Glutamatergic neuron (in vitro differentiated cells): ENCODE results near the gene RNF208. TPM values are rescaled to one million over a fixed set of nuclear protein-coding genes. Genes with fewer than 3 reads are reported as not detected.

Source experiments
- DNase-seq: peaks from one replicate; pipeline ENCODE4 v3.0.0; 2022
- H3K27ac Mint-ChIP-seq: one replicate; pipeline ENCODE4 v1.8.0; 2020; ENCODE audit warnings: mild to moderate bottlenecking, mixed read lengths, inconsistent platforms; ENCODE audit not compliant: unreplicated experiment
- H3K27me3 Mint-ChIP-seq: one replicate; pipeline ENCODE4 v1.8.0; 2020; ENCODE audit warnings: mild to moderate bottlenecking, moderate library complexity, mixed read lengths, inconsistent platforms; ENCODE audit not compliant: unreplicated experiment
- H3K36me3 Mint-ChIP-seq: one replicate; pipeline ENCODE4 v1.8.0; 2020; ENCODE audit warnings: mild to moderate bottlenecking, mixed read lengths, inconsistent platforms; ENCODE audit not compliant: unreplicated experiment
- H3K4me1 Mint-ChIP-seq: one replicate; pipeline ENCODE4 v1.8.0; 2020; ENCODE audit warnings: mild to moderate bottlenecking, low read depth, mixed read lengths, inconsistent platforms; ENCODE audit not compliant: unreplicated experiment
- H3K4me3 Mint-ChIP-seq: one replicate; pipeline ENCODE4 v1.8.0; 2020; ENCODE audit warnings: mild to moderate bottlenecking, mixed read lengths, inconsistent platforms; ENCODE audit not compliant: unreplicated experiment
- H3K9me3 Mint-ChIP-seq: one replicate; pipeline ENCODE4 v1.8.0; 2020; ENCODE audit warnings: mild to moderate bottlenecking, moderate library complexity, mixed read lengths, inconsistent platforms; ENCODE audit not compliant: unreplicated experiment
- total RNA-seq: library from RNA; stranded (reverse); fragmentation: NEBNext Ultra II Directional; extraction: Animal tissue kit (Norgen Biotek cat#: 25700); gene quantifications from one replicate; pipeline ENCODE4 v1.2.1, GENCODE V29; 2021; ENCODE audit not compliant: unreplicated experiment
- TF ChIP-seq, protein P1 (sequence below): fragments of 200-600 bp; sonication (generic); IDR thresholded peaks from one replicate; pipeline ENCODE4 v1.5.0; 2021; ENCODE audit not compliant: partially characterized antibody, unreplicated experiment

RNF208 gene
- total RNA-seq, 1 donor from 2014 or later, result 24.8 TPM

DNA sequence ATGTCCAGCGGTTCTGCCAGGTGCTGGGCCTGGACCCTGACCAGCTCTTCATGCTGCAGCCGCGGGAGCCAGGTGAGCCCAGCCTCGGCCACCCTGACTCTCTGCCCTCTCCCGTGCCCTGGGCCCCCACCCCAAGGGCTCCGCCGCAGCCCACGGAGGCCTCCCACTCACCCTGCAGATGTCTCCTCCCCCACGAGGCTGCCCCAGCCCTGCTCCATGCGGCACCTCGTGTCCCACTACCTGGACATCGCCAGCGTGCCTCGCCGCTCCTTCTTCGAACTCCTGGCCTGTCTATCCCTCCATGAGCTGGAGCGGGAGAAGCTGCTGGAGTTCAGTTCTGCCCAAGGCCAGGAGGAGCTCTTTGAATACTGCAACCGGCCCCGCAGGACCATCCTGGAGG is 7.4 kb downstream of the RNF208 start:
- Mint-ChIP-seq H3K27me3 (peaks cover 9% of the 10 kb centered on the region), H3K4me1 (peaks cover 4% of the 10 kb centered on the region), H3K36me3 (peaks cover 4% of the 10 kb centered on the region), H3K27ac (no peak overlapping the region), H3K9me3 (peaks cover 7% of the 10 kb centered on the region), H3K4me3 (no peak overlapping the region)
- DNase-seq, result no peak
- TF ChIP-seq, protein P1, sequence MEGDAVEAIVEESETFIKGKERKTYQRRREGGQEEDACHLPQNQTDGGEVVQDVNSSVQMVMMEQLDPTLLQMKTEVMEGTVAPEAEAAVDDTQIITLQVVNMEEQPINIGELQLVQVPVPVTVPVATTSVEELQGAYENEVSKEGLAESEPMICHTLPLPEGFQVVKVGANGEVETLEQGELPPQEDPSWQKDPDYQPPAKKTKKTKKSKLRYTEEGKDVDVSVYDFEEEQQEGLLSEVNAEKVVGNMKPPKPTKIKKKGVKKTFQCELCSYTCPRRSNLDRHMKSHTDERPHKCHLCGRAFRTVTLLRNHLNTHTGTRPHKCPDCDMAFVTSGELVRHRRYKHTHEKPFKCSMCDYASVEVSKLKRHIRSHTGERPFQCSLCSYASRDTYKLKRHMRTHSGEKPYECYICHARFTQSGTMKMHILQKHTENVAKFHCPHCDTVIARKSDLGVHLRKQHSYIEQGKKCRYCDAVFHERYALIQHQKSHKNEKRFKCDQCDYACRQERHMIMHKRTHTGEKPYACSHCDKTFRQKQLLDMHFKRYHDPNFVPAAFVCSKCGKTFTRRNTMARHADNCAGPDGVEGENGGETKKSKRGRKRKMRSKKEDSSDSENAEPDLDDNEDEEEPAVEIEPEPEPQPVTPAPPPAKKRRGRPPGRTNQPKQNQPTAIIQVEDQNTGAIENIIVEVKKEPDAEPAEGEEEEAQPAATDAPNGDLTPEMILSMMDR, result no peak

DNA sequence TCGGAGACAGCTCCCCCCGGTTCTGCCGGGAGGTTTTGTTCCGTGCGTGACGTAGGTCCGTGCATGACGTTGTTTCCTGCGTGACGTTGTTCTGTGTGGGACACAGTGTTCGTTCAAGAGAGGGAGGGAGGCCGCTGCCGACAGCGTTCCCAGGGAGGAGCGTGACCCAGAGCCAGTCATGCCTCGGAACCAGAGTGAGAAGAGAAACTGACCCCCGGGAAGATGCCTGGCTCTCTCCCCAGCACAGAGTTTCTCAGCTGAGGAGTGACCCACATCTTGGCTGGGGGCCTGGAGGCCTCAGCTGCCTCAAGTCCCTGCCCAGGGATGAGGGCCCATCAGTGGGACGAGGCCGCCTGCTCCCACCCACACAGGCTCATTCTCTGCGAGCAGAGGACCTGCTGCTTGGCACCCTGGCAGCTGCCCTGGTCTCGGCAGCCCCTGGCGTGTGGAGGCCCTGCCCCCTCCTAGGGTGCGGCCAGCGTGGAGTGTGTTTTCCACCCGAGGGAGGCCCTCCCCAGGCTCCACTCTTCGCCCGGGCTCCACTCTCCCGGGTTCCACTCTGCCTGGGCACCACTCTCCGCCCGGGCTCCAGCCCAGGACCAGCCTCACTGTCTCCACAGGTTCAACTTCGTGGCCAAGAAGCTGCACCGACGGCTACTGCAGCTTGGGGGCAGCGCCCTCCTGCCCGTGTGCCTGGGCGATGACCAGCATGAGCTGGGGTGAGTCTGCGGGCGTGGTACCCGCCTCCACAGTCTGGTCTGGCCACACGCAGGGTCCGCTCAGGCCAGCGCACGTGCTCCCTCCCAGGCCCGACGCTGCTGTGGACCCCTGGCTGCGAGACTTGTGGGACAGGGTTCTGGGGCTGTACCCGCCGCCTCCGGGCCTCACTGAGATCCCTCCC is 8.6 kb downstream of the RNF208 start:
- Mint-ChIP-seq H3K27me3 (peaks cover 7% of the 10 kb centered on the region), H3K36me3 (peaks cover 4% of the 10 kb centered on the region), H3K4me1 (peaks cover 1% of the 10 kb centered on the region), H3K9me3 (peaks cover 2% of the 10 kb centered on the region), H3K4me3 (no peak overlapping the region), H3K27ac (no peak overlapping the region)
- DNase-seq, result no peak
- TF ChIP-seq, protein P1, result no peak

DNA sequence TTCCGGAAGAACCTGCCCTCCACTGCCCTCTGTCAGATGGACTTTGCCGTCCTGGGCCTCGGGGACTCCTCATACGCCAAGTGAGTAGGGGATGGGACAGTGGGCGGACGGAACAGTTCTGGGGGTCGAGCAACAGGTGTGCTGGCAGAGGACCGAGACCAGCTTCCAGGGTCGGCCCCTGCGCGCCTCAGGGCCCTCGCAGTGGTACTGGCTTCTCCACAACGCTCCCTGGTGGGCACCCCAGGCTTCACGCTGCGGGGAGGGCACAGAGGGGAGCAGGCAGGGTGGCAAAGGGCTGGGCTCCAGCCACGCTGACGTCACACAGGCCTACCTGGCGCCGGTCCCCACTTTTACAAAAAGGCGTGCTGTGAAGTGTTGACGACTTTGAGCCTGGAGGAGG is 9.5 kb downstream of the RNF208 start:
- Mint-ChIP-seq H3K27me3 (peaks cover 7% of the 10 kb centered on the region), H3K36me3 (peaks cover 6% of the 10 kb centered on the region), H3K27ac (no peak overlapping the region), H3K4me3 (no peak overlapping the region), H3K9me3 (peaks cover 2% of the 10 kb centered on the region), H3K4me1 (peaks cover 1% of the 10 kb centered on the region)
- no peak for DNase-seq
- TF ChIP-seq, protein P1, result no peak

DNA sequence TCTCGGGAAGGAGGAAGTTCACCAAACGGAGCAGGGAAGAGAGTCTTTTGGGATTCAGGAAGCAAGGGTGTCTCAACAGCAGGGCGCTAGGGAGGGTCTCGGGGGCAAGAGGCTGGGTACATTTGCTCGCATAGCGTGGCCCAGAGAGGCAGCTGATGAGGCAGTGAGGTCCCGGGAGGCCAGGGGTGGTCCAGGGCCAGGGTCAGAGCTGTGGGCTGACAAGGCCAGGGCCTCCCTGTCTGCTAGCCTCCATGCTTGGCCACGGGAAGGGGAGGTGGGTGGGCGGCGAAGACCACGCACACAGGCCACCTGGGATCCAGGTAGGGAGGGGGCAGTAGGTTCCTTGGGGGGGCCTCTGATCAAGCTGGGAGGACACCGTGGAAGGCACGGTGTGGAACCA is 10.5 kb downstream of the RNF208 start:
- H3K27ac Mint-ChIP-seq, result no peak overlapping the region
- peaks cover 10% of the 10 kb centered on the region for H3K36me3 Mint-ChIP-seq
- H3K27me3 Mint-ChIP-seq, result peaks cover 7% of the 10 kb centered on the region
- H3K4me1 Mint-ChIP-seq, result peaks cover 3% of the 10 kb centered on the region
- TF ChIP-seq, protein P1, result no peak
- H3K9me3 Mint-ChIP-seq, result peaks cover 7% of the 10 kb centered on the region
- DNase-seq, result no peak
- H3K4me3 Mint-ChIP-seq, result no peak overlapping the region

DNA sequence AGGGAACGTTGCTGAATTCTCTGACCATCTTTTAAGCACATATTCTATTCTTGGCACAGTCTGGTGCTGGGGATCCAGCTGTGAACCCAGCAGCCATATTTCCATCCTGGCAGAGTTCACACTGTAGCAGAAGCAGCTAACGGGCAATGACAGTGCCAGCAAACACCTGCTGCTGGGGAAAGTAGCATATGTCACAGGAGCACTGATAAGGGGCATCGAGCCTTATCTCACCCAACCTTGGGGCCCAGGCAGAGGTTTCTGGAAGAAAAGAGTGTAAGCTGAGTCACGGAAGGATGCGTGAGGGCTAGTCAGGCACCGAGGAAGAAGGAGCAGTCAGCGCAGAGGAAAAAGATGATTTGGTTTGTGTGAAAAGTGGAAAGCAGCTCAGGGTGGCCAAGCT is 15.4 kb downstream of the RNF208 start:
- DNase-seq, result no peak
- Mint-ChIP-seq H3K9me3 (peaks cover 9% of the 10 kb centered on the region), H3K27me3 (peaks cover 5% of the 10 kb centered on the region), H3K4me1 (peaks cover 13% of the 10 kb centered on the region), H3K4me3 (peak overlapping the region; percentile 93), H3K27ac (no peak overlapping the region), H3K36me3 (peaks cover 10% of the 10 kb centered on the region)
- TF ChIP-seq, protein P1, result no peak
